ENCODE measurements around the gene ZSWIM6. TPM values are rescaled to one million over a fixed set of nuclear protein-coding genes. Genes with fewer than 3 reads are reported as not detected.

The ZSWIM6 gene
- total RNA-seq, 4 donors from 2014 or later: 9.2 to 15.3 (median 11.9) TPM

GRCh38 chr5:61410811-61411210 lies 78.8 kb downstream of the ZSWIM6 start:
- TF ChIP-seq CTCF (IDR thresholded peaks at IDR 0.05; ENCODE audit: low read depth): no peak

- TF ChIP-seq CTCF (IDR thresholded peaks at IDR 0.05; ENCODE audit: low read depth): no peak
Measured at GRCh38 chr5:61412361-61412760, 80.3 kb downstream of the ZSWIM6 start.

- TF ChIP-seq CTCF (IDR thresholded peaks at IDR 0.05; ENCODE audit: low read depth): no peak
Measured at GRCh38 chr5:61414806-61415205, 82.7 kb downstream of the ZSWIM6 start.

GRCh38 chr5:61416010-61416409 lies 84.0 kb downstream of the ZSWIM6 start:
- TF ChIP-seq CTCF (IDR thresholded peaks at IDR 0.05; ENCODE audit: low read depth): no peak

- no peak for TF ChIP-seq CTCF (IDR thresholded peaks at IDR 0.05; ENCODE audit: low read depth)
Measured at GRCh38 chr5:61416420-61416819, 84.4 kb downstream of the ZSWIM6 start.

- TF ChIP-seq CTCF (IDR thresholded peaks at IDR 0.05; ENCODE audit: low read depth): no peak
Measured at GRCh38 chr5:61417340-61417739, 85.3 kb downstream of the ZSWIM6 start.

GRCh38 chr5:61417851-61418250 lies 85.8 kb downstream of the ZSWIM6 start:
- TF ChIP-seq CTCF (IDR thresholded peaks at IDR 0.05; ENCODE audit: low read depth): no peak
